ENCODE data around the gene HIRA. TPM values are rescaled to one million over a fixed set of nuclear protein-coding genes. Genes with fewer than 3 reads are reported as not detected.

Gene HIRA
- total RNA-seq, 1 donor from 2014 or later = 32.7 TPM

GRCh38 chr22:19434829-19435580 is 3.5 kb upstream of the HIRA start:
- intact Hi-C loops (cut with micrococcal nuclease) = loop anchor here (5.0 kb wide), 2 partner anchors 197 to 697 kb away; partner anchors contain the start of gene ZDHHC8
- peaks cover 33% of the 10 kb centered on the region for H3K36me3 Mint-ChIP-seq (ENCODE audit: low read depth)
- H3K4me1 Mint-ChIP-seq = peaks cover 45% of the 10 kb centered on the region
- H3K27ac Mint-ChIP-seq = peak overlapping the region; percentile 89
- CTCF ChIA-PET = interaction anchor here (1.2 kb wide), 1 partner anchor 74 kb away, joined by 3 read pairs; no protein-coding TSS in a partner anchor
- H3K27me3 Mint-ChIP-seq = no peaks in the 10 kb centered on the region
- ATAC-seq (ENCODE audit: low read depth) (no peak), DNase-seq (no peak)
- no peaks in the 10 kb centered on the region for H3K9me3 Mint-ChIP-seq
- POLR2A ChIA-PET = interaction anchor here (0.7 to 5.3 kb wide), 3 partner anchors 10 to 74 kb away, joined by 3 to 92 read pairs (median 5); partner anchors contain the start of gene C22orf39
- no peak overlapping the region for H3K4me3 Mint-ChIP-seq
- no peak for TF ChIP-seq CTCF (IDR thresholded peaks at IDR 0.05)

- no peak for TF ChIP-seq CTCF (IDR thresholded peaks at IDR 0.05)
- Mint-ChIP-seq H3K27ac (peak overlapping the region; percentile 89), H3K4me3 (peak overlapping the region; percentile 56), H3K27me3 (no peaks in the 10 kb centered on the region), H3K4me1 (peaks cover 51% of the 10 kb centered on the region), H3K9me3 (no peaks in the 10 kb centered on the region), H3K36me3 (ENCODE audit: low read depth) (peaks cover 32% of the 10 kb centered on the region)
- intact Hi-C loops (cut with micrococcal nuclease) = loop anchor here (5.0 kb wide), 2 partner anchors 198 to 698 kb away; partner anchors contain the start of gene ZDHHC8
- ChIA-PET CTCF (interaction anchor here (1.2 kb wide), 1 partner anchor 74 kb away, joined by 3 read pairs; no protein-coding TSS in a partner anchor), POLR2A (interaction anchor here (0.6 to 5.3 kb wide), 4 partner anchors 10 to 316 kb away, joined by 3 to 92 read pairs (median 5); partner anchors contain the start of genes C22orf39 and DGCR2)
- ATAC-seq (ENCODE audit: low read depth) = no peak
- no peak for DNase-seq
Observed at GRCh38 chr22:19434401-19434800, 2.9 kb upstream of the HIRA start.

- ATAC-seq (ENCODE audit: low read depth) (peak; percentile 87), DNase-seq (peak; percentile 83)
- POLR2A ChIA-PET = interaction anchor here (0.6 to 5.3 kb wide), 17 partner anchors 10 to 288 kb away, joined by 3 to 92 read pairs (median 7); partner anchors contain the start of genes C22orf39, CDC45, CLTCL1 and ESS2
- Mint-ChIP-seq H3K4me3 (peak within 1 kb of the TSS; percentile 90), H3K4me1 (peaks cover 59% of the 10 kb centered on the region), H3K9me3 (no peaks in the 10 kb centered on the region), H3K36me3 (ENCODE audit: low read depth) (peaks cover 27% of the 10 kb centered on the region), H3K27me3 (no peaks in the 10 kb centered on the region), H3K27ac (peak within 1 kb of the TSS; percentile 91)
- no peak for TF ChIP-seq CTCF (IDR thresholded peaks at IDR 0.05)
- CTCF ChIA-PET = interaction anchor here (0.7 kb wide), 1 partner anchor 15 kb away, joined by 4 read pairs; the partner anchor contains the start of gene C22orf39
- intact Hi-C loops (cut with micrococcal nuclease) = loop anchor here (1.0 to 5.0 kb wide), 9 partner anchors 15 to 700 kb away; partner anchors contain the start of genes C22orf39, CDC45, CLTCL1 and DGCR2
Observed at GRCh38 chr22:19432133-19432851, 759 bp upstream of the HIRA start, which contains the start of gene MRPL40. Gene MRPL40 (plus strand): TSS chr22:19432545. CDS start chr22:19432555, 10 bp downstream.

GRCh38 chr22:19430890-19431541 is 517 bp downstream of the HIRA start:
- Mint-ChIP-seq H3K27ac (peak overlapping the region; percentile 57), H3K4me3 (peak overlapping the region; percentile 90), H3K27me3 (no peaks in the 10 kb centered on the region), H3K9me3 (no peaks in the 10 kb centered on the region), H3K36me3 (ENCODE audit: low read depth) (peaks cover 20% of the 10 kb centered on the region), H3K4me1 (peaks cover 64% of the 10 kb centered on the region)
- intact Hi-C loops (cut with micrococcal nuclease) = loop anchor here (5.0 kb wide), 2 partner anchors 201 to 701 kb away; partner anchors contain the start of gene ZDHHC8
- CTCF ChIA-PET = no interaction called here
- POLR2A ChIA-PET = interaction anchor here (0.6 to 5.3 kb wide), 17 partner anchors 11 to 380 kb away, joined by 3 to 92 read pairs (median 6); partner anchors contain the start of genes C22orf39, CDC45, CLTCL1 and ESS2
- ATAC-seq (ENCODE audit: low read depth) = no peak
- TF ChIP-seq CTCF (IDR thresholded peaks at IDR 0.05) = no peak
- peak; percentile 34 for DNase-seq

Measured in activated B cell treated with CpG ODN at 0.5 μM for 24 hours (primary cell).